H9 (cell line): Measurements from ENCODE around the gene AHI1. TPM values are rescaled to one million over a fixed set of nuclear protein-coding genes. Genes with fewer than 3 reads are reported as not detected.

Experiments used
- DNase-seq: peaks from one replicate; pipeline ENCODE4 v3.0.0-alpha.2; 2017
- H2AFZ ChIP-seq: one replicate; pipeline ENCODE4 v1.6.1; 2013; ENCODE audit warnings: mild to moderate bottlenecking, low read length, control low read depth, moderate library complexity
- H2AK5ac ChIP-seq: 2 replicates; pipeline ENCODE4 v1.6.1; 2013; ENCODE audit warnings: low read length, control low read depth, mixed read lengths; ENCODE audit not compliant: insufficient read length
- H2BK120ac ChIP-seq: one replicate; pipeline ENCODE4 v1.6.1; 2013; ENCODE audit warnings: low read depth, mild to moderate bottlenecking, low read length, control low read depth, inconsistent platforms; ENCODE audit not compliant: poor library complexity, severe bottlenecking
- H2BK12ac ChIP-seq: 2 replicates; pipeline ENCODE4 v1.6.1; 2013; ENCODE audit warnings: low read length, control low read depth, mixed read lengths, low read depth; ENCODE audit not compliant: insufficient read length
- H2BK15ac ChIP-seq: 2 replicates; pipeline ENCODE4 v1.6.1; 2013; ENCODE audit warnings: low read depth, low read length, control low read depth
- H2BK20ac ChIP-seq: one replicate; pipeline ENCODE4 v1.6.1; 2013; ENCODE audit warnings: low read depth, mild to moderate bottlenecking, low read length, control low read depth, inconsistent platforms; ENCODE audit not compliant: poor library complexity, severe bottlenecking
- H2BK5ac ChIP-seq: 2 replicates; pipeline ENCODE4 v1.6.1; 2013; ENCODE audit warnings: low read length, control low read depth, mixed read lengths; ENCODE audit not compliant: insufficient read length
- H3K14ac ChIP-seq: 2 replicates; pipeline ENCODE4 v1.6.1; 2013; ENCODE audit warnings: low read length, control low read depth; ENCODE audit not compliant: insufficient read depth
- H3K18ac ChIP-seq: 2 replicates; pipeline ENCODE4 v1.6.1; 2013; ENCODE audit warnings: low read depth, mild to moderate bottlenecking, mixed read lengths, low read length, control low read depth; ENCODE audit not compliant: insufficient read length
- H3K23ac ChIP-seq: 2 replicates; pipeline ENCODE4 v1.6.1; 2013; ENCODE audit warnings: low read length, control low read depth, mixed read lengths, low read depth; ENCODE audit not compliant: insufficient read length
- H3K23me2 ChIP-seq: 2 replicates; pipeline ENCODE4 v1.6.1; 2013; ENCODE audit warnings: low read depth, mild to moderate bottlenecking, mixed read lengths, low read length, control low read depth; ENCODE audit not compliant: insufficient read length, poor library complexity, severe bottlenecking
- H3K27ac ChIP-seq: 2 replicates; pipeline ENCODE4 v1.5.1; 2013; ENCODE audit warnings: low read length, control low read depth, mixed read lengths, low read depth; ENCODE audit not compliant: insufficient read length
- H3K27me3 ChIP-seq: 2 replicates; pipeline ENCODE4 v1.6.1; 2013; ENCODE audit warnings: low read length, control low read depth, inconsistent platforms; ENCODE audit not compliant: insufficient read depth
- H3K4ac ChIP-seq: 2 replicates; pipeline ENCODE4 v1.6.1; 2013; ENCODE audit warnings: low read depth, mild to moderate bottlenecking, control low read depth, inconsistent platforms, low read length, moderate library complexity
- H3K4me1 ChIP-seq: 2 replicates; pipeline ENCODE4 v1.6.1; 2013; ENCODE audit warnings: low read length, control low read depth, inconsistent platforms; ENCODE audit not compliant: insufficient read depth
- H3K4me2 ChIP-seq: 2 replicates; pipeline ENCODE4 v1.6.1; 2013; ENCODE audit warnings: low read length, control low read depth, mixed read lengths; ENCODE audit not compliant: insufficient read length, insufficient read depth
- H3K56ac ChIP-seq: 2 replicates; pipeline ENCODE4 v1.6.1; 2013; ENCODE audit warnings: low read depth, mild to moderate bottlenecking, mixed read lengths, low read length, control low read depth; ENCODE audit not compliant: insufficient read length
- H3K79me1 ChIP-seq: 2 replicates; pipeline ENCODE4 v1.6.1; 2013; ENCODE audit warnings: low read depth, mild to moderate bottlenecking, moderate library complexity, low read length, control low read depth, inconsistent platforms; ENCODE audit not compliant: insufficient read depth, poor library complexity, severe bottlenecking
- H3K79me2 ChIP-seq: 2 replicates; pipeline ENCODE4 v1.6.1; 2013; ENCODE audit warnings: low read length, control low read depth, inconsistent platforms; ENCODE audit not compliant: insufficient read depth
- H3K9ac ChIP-seq: 2 replicates; pipeline ENCODE4 v1.6.1; 2013; ENCODE audit warnings: low read length, control low read depth, mixed read lengths; ENCODE audit not compliant: insufficient read length; ENCODE audit errors: extremely low read depth
- H3K9me3 ChIP-seq: one replicate; pipeline ENCODE4 v1.6.1; 2013; ENCODE audit warnings: low read depth, low read length, inconsistent platforms; ENCODE audit not compliant: control insufficient read depth
- H3T11ph ChIP-seq: one replicate; pipeline ENCODE4 v1.6.1; 2013; ENCODE audit warnings: mild to moderate bottlenecking, low read length, control low read depth, inconsistent platforms
- H4K20me1 ChIP-seq: one replicate; pipeline ENCODE4 v1.6.1; 2013; ENCODE audit not compliant: control insufficient read depth, insufficient read length, insufficient read depth
- H4K5ac ChIP-seq: 2 replicates; pipeline ENCODE4 v1.6.1; 2013; ENCODE audit warnings: low read depth, mild to moderate bottlenecking, mixed read lengths, low read length, control low read depth; ENCODE audit not compliant: insufficient read length
- H4K8ac ChIP-seq: replicated peaks from 2 replicates; pipeline ENCODE4 v1.6.1; 2013; ENCODE audit warnings: low read length, control low read depth, mixed read lengths, low read depth; ENCODE audit not compliant: insufficient read length
- H4K91ac ChIP-seq: 2 replicates; pipeline ENCODE4 v1.6.1; 2013; ENCODE audit warnings: low read depth, mild to moderate bottlenecking, moderate library complexity, mixed read lengths, low read length, control low read depth; ENCODE audit not compliant: insufficient read length
- H3K27ac Mint-ChIP-seq, 3 experiments: 2 replicates in 2 of 3; 3 replicates in 1 of 3; pipeline ENCODE4 v1.8.0; 2020 to 2021; ENCODE audit warnings: mixed read lengths in 3 of 3, mild to moderate bottlenecking in 1 of 3, moderate library complexity in 1 of 3
- H3K27me3 Mint-ChIP-seq: 2 replicates; pipeline ENCODE4 v1.8.0; 2021; ENCODE audit warnings: low read depth, mild to moderate bottlenecking, moderate library complexity, mixed read lengths
- H3K36me3 Mint-ChIP-seq, 3 experiments: 2 replicates in 2 of 3; 3 replicates in 1 of 3; pipeline ENCODE4 v1.8.0; 2020 to 2021; ENCODE audit warnings: low read depth in 3 of 3, mixed read lengths in 3 of 3; ENCODE audit not compliant: insufficient read depth in 1 of 3
- H3K4me1 Mint-ChIP-seq, 2 experiments: 2 replicates each; pipeline ENCODE4 v1.8.0; 2020; ENCODE audit warnings: mixed read lengths in 2 of 2
- H3K4me3 Mint-ChIP-seq, 2 experiments: 2 replicates in 1 of 2; 3 replicates in 1 of 2; pipeline ENCODE4 v1.8.0; 2020 to 2021; ENCODE audit warnings: mild to moderate bottlenecking in 2 of 2, mixed read lengths in 2 of 2, moderate library complexity in 1 of 2
- H3K9me3 Mint-ChIP-seq, 2 experiments: 2 replicates in 1 of 2; 3 replicates in 1 of 2; pipeline ENCODE4 v1.8.0; 2020; ENCODE audit warnings: mild to moderate bottlenecking in 2 of 2, mixed read lengths in 2 of 2, moderate library complexity in 1 of 2
- WGBS: extraction: QIAGEN DNeasy Blood & Tissue Kit; methylation state at CpG from one replicate; pipeline ENCODE4 v1.1.7; 2013; ENCODE audit warnings: missing lambda C conversion rate, low lambda C conversion rate, mixed read lengths; ENCODE audit not compliant: insufficient read length; ENCODE audit errors: extremely low coverage; 5-methylcytosine and 5-hydroxymethylcytosine counted together
- total RNA-seq: library from RNA; stranded (reverse); gene quantifications from 2 replicates; pipeline ENCODE4 v1.2.1, GENCODE V29; 2021
- TF ChIP-seq, protein P1 (sequence below): fragments of 200-600 bp; sonication (generic); conservative IDR thresholded peaks from 3 replicates; pipeline ENCODE4 v1.8.0; 2021; ENCODE audit warnings: antibody characterized with exemption, mild to moderate bottlenecking

The AHI1 gene
- total RNA-seq, 1 experiment from 2014 or later: 9.9 TPM

DNA sequence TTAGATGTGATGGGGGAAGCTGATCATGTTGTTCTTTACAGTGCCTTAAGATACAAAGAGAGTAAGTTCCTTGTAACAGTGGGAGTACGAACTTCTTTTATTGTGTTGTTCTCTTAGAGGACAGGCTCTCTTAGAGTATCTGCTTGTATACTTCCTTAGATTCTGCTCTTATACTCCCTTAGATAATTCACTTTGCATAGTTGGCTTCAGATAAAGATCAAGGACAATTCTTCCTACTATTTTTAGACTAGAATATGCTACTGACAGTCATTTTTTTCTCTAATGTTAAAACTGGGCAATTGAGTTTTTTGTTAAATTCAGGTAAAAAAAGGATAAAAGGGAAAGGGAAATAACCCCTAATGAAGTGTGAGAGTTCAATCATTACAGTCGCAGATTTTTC, 177.7 kb downstream of the AHI1 start:
- Histone ChIP-seq H2BK15ac (no peak overlapping the region), H4K8ac (no peak overlapping the region), H2BK20ac (no peak overlapping the region), H2BK120ac (no peak overlapping the region), H3K4me2 (no peak overlapping the region), H2AK5ac (no peak overlapping the region), H3K23me2 (no peaks in the 10 kb centered on the region), H3T11ph (no peak overlapping the region), H3K9ac (no peak overlapping the region), H3K9me3 (no peaks in the 10 kb centered on the region), H3K27me3 (no peaks in the 10 kb centered on the region), H4K91ac (no peak overlapping the region), H3K79me1 (no peaks in the 10 kb centered on the region), H3K56ac (no peak overlapping the region), H3K23ac (no peak overlapping the region), H2BK5ac (no peak overlapping the region), H4K5ac (no peak overlapping the region), H3K27ac (no peak overlapping the region), H3K79me2 (no peaks in the 10 kb centered on the region), H3K4ac (no peak overlapping the region), H3K4me1 (peaks cover 3% of the 10 kb centered on the region; the same call in 1 of the 2 replicates), H2BK12ac (no peak overlapping the region), H2AFZ (no peak overlapping the region), H3K14ac (no peak overlapping the region), H4K20me1 (no peaks in the 10 kb centered on the region), H3K18ac (no peak overlapping the region)
- H3K36me3 Mint-ChIP-seq: no peaks in the 10 kb centered on the region
- no CpG with 5 or more reads among the region's 2 CpGs for WGBS
- H3K4me1 Mint-ChIP-seq: peaks cover 10 to 13% of the 10 kb centered on the region in 2 experiments
- H3K27ac Mint-ChIP-seq: no peak overlapping the region
- no peak overlapping the region for H3K4me3 Mint-ChIP-seq
- no peaks in the 10 kb centered on the region for H3K27me3 Mint-ChIP-seq
- DNase-seq: no peak
- TF ChIP-seq, protein P1, sequence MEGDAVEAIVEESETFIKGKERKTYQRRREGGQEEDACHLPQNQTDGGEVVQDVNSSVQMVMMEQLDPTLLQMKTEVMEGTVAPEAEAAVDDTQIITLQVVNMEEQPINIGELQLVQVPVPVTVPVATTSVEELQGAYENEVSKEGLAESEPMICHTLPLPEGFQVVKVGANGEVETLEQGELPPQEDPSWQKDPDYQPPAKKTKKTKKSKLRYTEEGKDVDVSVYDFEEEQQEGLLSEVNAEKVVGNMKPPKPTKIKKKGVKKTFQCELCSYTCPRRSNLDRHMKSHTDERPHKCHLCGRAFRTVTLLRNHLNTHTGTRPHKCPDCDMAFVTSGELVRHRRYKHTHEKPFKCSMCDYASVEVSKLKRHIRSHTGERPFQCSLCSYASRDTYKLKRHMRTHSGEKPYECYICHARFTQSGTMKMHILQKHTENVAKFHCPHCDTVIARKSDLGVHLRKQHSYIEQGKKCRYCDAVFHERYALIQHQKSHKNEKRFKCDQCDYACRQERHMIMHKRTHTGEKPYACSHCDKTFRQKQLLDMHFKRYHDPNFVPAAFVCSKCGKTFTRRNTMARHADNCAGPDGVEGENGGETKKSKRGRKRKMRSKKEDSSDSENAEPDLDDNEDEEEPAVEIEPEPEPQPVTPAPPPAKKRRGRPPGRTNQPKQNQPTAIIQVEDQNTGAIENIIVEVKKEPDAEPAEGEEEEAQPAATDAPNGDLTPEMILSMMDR: no peak
- H3K9me3 Mint-ChIP-seq: no peaks in the 10 kb centered on the region
